Smooth muscle cell (in vitro differentiated cells): ENCODE measurements around the gene NKD2. TPM values are rescaled to one million over a fixed set of nuclear protein-coding genes. Genes with fewer than 3 reads are reported as not detected.

ENCODE experiments used
- DNase-seq: peaks from one replicate; lab custom pipeline; 2025; ENCODE audit not compliant: unreplicated experiment; lab: John Stamatoyannopoulos, UW
- H2AFZ ChIP-seq: fragments of 200-600 bp; sonication (generic); 2 replicates; pipeline ENCODE4 v1.6.0; 2016; ENCODE audit warnings: antibody characterized with exemption, low read depth, mild to moderate bottlenecking
- H3F3A ChIP-seq: fragments of 200-600 bp; sonication (generic); 2 replicates; pipeline ENCODE4 v1.6.0; 2017; ENCODE audit warnings: antibody characterized with exemption, low read depth
- H3K27ac ChIP-seq: fragments of 200-600 bp; sonication (generic); 2 replicates; pipeline ENCODE4 v1.5.1; 2016; ENCODE audit warnings: low read depth, mild to moderate bottlenecking
- H3K27me3 ChIP-seq: fragments of 200-600 bp; sonication (generic); 2 replicates; pipeline ENCODE4 v1.6.1; 2016; ENCODE audit warnings: low read depth, mild to moderate bottlenecking
- H3K36me3 ChIP-seq: fragments of 200-600 bp; sonication (generic); 2 replicates; pipeline ENCODE4 v1.5.1; 2016; ENCODE audit warnings: low read depth
- H3K4me1 ChIP-seq: fragments of 200-600 bp; sonication (generic); 2 replicates; pipeline ENCODE4 v1.5.1; 2016; ENCODE audit warnings: low read depth
- H3K4me2 ChIP-seq: fragments of 200-600 bp; sonication (generic); 2 replicates; pipeline ENCODE4 v1.6.0; 2016; ENCODE audit warnings: mild to moderate bottlenecking
- H3K4me3 ChIP-seq: fragments of 200-600 bp; sonication (generic); 2 replicates; pipeline ENCODE4 v1.5.1; 2016; ENCODE audit warnings: mild to moderate bottlenecking
- H3K79me2 ChIP-seq: fragments of 200-600 bp; sonication (generic); 2 replicates; pipeline ENCODE4 v1.6.0; 2016; ENCODE audit warnings: low read depth, mild to moderate bottlenecking
- H3K9ac ChIP-seq: fragments of 200-600 bp; sonication (generic); 2 replicates; pipeline ENCODE4 v1.6.0; 2016; ENCODE audit warnings: low read depth
- H3K9me3 ChIP-seq: fragments of 200-600 bp; sonication (generic); replicated peaks from 2 replicates; pipeline ENCODE4 v1.5.1; 2016; ENCODE audit warnings: low read depth
- H4K20me1 ChIP-seq: fragments of 200-600 bp; sonication (generic); 2 replicates; pipeline ENCODE4 v1.6.0; 2016; ENCODE audit warnings: low read depth
- CTCF ChIP-seq: fragments of 200-600 bp; sonication (generic); IDR thresholded peaks from 2 replicates; pipeline ENCODE4 v1.5.1; 2017; ENCODE audit warnings: borderline replicate concordance, mild to moderate bottlenecking, antibody characterized with exemption; ENCODE audit not compliant: insufficient read depth, poor library complexity, severe bottlenecking
- WGBS: methylation state at CpG from one replicate; pipeline ENCODE4 v1.1.7; 2016; ENCODE audit warnings: low lambda C conversion rate; 5-methylcytosine and 5-hydroxymethylcytosine counted together
- polyA plus RNA-seq: library from polyadenylated mRNA; unstranded; fragments of >200 nt; fragmentation: Nextera tagmentation; extraction: Ambion mirVana; gene quantifications from 2 replicates; pipeline ENCODE4 v1.2.1, GENCODE V29; 2016
- total RNA-seq: library from RNA; depleted of rRNA; stranded (reverse); fragments of >200 nt; gene quantifications from 2 replicates; pipeline ENCODE4 v1.2.3, GENCODE V29; 2014

NKD2 gene
- total and polyA plus RNA-seq, 2 experiments from 2014 or later: 32.5 to 122 TPM

GRCh38 chr5:1048162-1048721, 39.6 kb downstream of the NKD2 start:
- WGBS: 99% methylated on average over 11 of the region's 11 CpGs
- no peak for TF ChIP-seq CTCF
- no peak overlapping the region for H3K9ac ChIP-seq
- H2AFZ ChIP-seq: no peak overlapping the region
- no peak overlapping the region for H3K4me3 ChIP-seq
- H3K4me2 ChIP-seq: no peak overlapping the region
- H3F3A ChIP-seq: peaks cover 11% of the 10 kb centered on the region
- H3K9me3 ChIP-seq: no peaks in the 10 kb centered on the region
- no peaks in the 10 kb centered on the region for H3K4me1 ChIP-seq
- no peak for DNase-seq
- H3K79me2 ChIP-seq: no peaks in the 10 kb centered on the region
- H3K36me3 ChIP-seq: no peaks in the 10 kb centered on the region
- no peaks in the 10 kb centered on the region for H4K20me1 ChIP-seq
- H3K27me3 ChIP-seq: no peaks in the 10 kb centered on the region
- no peak overlapping the region for H3K27ac ChIP-seq

GRCh38 chr5:1048861-1049838, 40.5 kb downstream of the NKD2 start:
- no peaks in the 10 kb centered on the region for H3K79me2 ChIP-seq
- no peak for DNase-seq
- no peaks in the 10 kb centered on the region for H3K36me3 ChIP-seq
- H3F3A ChIP-seq: peaks cover 11% of the 10 kb centered on the region
- no peak overlapping the region for H3K4me2 ChIP-seq
- H3K4me3 ChIP-seq: no peak overlapping the region
- H3K27ac ChIP-seq: no peak overlapping the region
- no peak overlapping the region for H2AFZ ChIP-seq
- no peaks in the 10 kb centered on the region for H3K4me1 ChIP-seq
- H3K9ac ChIP-seq: no peak overlapping the region
- TF ChIP-seq CTCF: no peak
- H3K27me3 ChIP-seq: no peaks in the 10 kb centered on the region
- H3K9me3 ChIP-seq: no peaks in the 10 kb centered on the region
- no peaks in the 10 kb centered on the region for H4K20me1 ChIP-seq
- WGBS: 96% methylated on average over 39 of the region's 39 CpGs

- no peak overlapping the region for H2AFZ ChIP-seq
- no peak overlapping the region for H3K9ac ChIP-seq
- no peak overlapping the region for H3K4me2 ChIP-seq
- H3K27me3 ChIP-seq: no peaks in the 10 kb centered on the region
- H3K4me1 ChIP-seq: no peaks in the 10 kb centered on the region
- H3K9me3 ChIP-seq: no peaks in the 10 kb centered on the region
- no peak overlapping the region for H3K4me3 ChIP-seq
- no peaks in the 10 kb centered on the region for H4K20me1 ChIP-seq
- 95% methylated on average over 29 of the region's 29 CpGs for WGBS
- H3F3A ChIP-seq: peaks cover 5% of the 10 kb centered on the region
- no peaks in the 10 kb centered on the region for H3K36me3 ChIP-seq
- H3K79me2 ChIP-seq: no peaks in the 10 kb centered on the region
- no peak for DNase-seq
- TF ChIP-seq CTCF: no peak
- H3K27ac ChIP-seq: no peak overlapping the region
Measured at GRCh38 chr5:1050423-1051365, 42.1 kb downstream of the NKD2 start.
